HG02870 (cell line): ENCODE data around the gene GNAI2.
A peak's percentile ranks its signal among the peaks of the same experiment; 100 is the strongest.
"Not testable (repeated sequence)": the region's sequence is repeated elsewhere in the genome, so short reads cannot be mapped to it uniquely, and the experiment has no call there.

Experiments used
- ATAC-seq: cut with Tn5 transposase; IDR thresholded peaks from one replicate; pipeline ENCODE4 v1.9.1; 2021; ENCODE audit warnings: mild to moderate bottlenecking, moderate library complexity; ENCODE audit not compliant: unreplicated experiment

The GNAI2 gene

DNA sequence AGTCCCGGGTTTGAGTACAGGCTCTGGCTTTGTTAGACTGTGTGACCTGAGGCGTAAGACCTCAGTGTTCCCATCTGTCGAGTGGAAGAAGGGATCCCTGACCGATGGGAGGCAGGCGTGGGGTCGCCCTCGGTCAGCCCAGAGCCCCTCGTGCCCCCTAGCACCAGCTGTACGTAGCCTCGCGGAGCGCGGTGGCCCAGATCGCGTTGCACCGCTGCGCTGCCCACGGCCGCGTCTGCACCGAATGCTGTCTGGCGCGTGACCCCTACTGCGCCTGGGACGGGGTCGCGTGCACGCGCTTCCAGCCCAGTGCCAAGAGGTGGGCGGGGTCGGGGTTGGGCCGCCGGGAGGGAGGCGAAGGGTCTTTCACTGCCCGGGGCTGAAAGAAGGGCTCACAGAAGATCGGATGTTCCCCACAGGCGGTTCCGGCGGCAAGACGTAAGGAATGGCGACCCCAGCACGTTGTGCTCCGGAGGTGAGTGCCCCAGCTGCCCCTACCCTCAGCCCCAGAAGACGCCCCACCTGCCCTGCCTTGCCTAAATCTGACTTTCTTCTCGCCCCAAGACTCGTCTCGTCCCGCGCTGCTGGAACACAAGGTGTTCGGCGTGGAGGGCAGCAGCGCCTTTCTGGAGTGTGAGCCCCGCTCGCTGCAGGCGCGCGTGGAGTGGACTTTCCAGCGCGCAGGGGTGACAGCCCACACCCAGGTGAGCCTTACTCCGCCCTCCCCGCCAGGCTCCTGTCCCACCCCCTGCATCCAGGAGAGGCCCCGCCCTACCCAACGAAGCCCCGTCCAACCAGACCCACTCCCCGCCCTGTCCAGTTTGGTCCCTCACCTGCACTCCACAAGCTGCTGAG is 39.4 kb downstream of the GNAI2 start:
- ATAC-seq: no peak

GRCh38 chr3:50275996-50276761 is 40.2 kb downstream of the GNAI2 start:
- no peak for ATAC-seq

GRCh38 chr3:50276762-50277101 is 40.7 kb downstream of the GNAI2 start:
- no peak for ATAC-seq

- ATAC-seq: no peak
Observed at GRCh38 chr3:50278123-50278879, 42.3 kb downstream of the GNAI2 start.

DNA sequence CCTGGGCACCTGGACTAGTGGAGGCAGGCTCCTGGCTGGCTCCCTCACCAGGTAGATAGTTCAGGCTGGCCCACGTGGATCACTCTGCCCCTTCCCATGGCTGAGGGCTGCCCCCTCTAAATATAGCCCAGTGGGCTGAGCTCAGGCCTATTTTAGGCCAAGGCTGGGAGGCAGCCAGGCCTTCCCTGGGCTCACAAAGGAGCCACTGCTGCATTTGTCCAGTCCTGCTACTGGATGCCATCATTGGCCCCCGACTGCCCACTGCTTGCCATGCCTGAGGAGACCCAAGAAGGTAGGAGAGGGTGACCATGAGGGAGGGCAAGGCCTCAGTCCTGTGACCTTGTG is 42.8 kb downstream of the GNAI2 start, which contains the start of gene LSMEM2:
TSS of gene LSMEM2 (plus strand) at position 208 of the 345 bp plus-strand sequence. CDS start at position 235, 27 bp downstream.
- ATAC-seq: no peak

DNA sequence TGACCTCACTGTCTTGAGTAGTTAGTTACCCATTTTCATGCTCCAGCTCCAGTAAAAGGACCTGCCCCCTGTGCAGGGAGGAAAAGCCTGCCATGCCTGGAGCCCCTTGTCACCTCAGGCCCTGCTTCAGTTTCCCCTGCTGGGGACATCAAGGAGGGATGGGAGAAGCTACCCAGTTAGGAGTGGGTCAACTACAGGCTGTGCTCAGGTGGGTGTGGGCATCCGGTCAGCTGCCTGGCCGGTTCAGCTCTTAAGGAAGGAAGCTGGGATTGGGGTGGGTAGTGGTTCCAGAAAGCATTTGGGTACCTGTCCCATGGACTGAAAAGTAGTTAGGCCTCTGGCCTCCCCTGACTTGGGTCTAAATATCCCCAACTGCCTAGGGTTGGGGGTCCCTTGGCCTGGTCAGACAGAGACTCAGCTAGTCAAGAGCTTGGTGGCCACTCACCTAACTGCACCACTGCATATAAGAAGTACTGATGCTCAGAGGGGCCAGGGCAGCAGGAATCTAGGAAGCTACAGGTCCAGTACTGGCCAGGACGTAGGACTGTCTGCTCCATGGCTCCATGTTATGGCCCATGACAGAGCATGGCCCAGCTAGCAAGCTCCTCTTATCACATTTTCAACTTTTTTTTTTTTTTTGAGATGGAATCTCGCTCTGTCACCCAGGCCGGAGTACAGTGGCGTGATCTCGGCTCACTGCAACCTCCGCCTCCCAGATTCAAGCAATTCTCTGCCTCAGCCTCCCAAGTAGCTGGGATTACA is 43.4 kb downstream of the GNAI2 start:
- ATAC-seq: no peak

DNA sequence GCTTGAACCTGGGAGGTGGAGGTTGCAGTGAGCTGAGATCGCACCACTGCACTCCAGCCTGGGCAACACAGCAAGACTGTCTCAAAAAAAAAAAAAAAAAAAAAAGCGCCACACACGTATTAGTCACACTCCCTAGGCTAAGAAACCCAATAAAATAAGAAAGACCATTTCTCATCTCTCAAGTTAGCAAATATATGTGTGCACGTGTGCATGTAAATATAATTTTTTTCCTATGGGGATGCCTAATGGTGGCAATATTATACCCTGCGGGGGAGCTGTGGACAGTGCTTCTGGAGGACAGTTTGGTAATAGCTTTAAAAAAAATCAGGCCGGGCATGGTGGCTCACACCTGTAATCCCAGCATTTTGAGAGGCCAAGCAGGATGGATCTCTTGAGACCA is 48.1 kb downstream of the GNAI2 start:
- not testable (repeated sequence) for ATAC-seq

DNA sequence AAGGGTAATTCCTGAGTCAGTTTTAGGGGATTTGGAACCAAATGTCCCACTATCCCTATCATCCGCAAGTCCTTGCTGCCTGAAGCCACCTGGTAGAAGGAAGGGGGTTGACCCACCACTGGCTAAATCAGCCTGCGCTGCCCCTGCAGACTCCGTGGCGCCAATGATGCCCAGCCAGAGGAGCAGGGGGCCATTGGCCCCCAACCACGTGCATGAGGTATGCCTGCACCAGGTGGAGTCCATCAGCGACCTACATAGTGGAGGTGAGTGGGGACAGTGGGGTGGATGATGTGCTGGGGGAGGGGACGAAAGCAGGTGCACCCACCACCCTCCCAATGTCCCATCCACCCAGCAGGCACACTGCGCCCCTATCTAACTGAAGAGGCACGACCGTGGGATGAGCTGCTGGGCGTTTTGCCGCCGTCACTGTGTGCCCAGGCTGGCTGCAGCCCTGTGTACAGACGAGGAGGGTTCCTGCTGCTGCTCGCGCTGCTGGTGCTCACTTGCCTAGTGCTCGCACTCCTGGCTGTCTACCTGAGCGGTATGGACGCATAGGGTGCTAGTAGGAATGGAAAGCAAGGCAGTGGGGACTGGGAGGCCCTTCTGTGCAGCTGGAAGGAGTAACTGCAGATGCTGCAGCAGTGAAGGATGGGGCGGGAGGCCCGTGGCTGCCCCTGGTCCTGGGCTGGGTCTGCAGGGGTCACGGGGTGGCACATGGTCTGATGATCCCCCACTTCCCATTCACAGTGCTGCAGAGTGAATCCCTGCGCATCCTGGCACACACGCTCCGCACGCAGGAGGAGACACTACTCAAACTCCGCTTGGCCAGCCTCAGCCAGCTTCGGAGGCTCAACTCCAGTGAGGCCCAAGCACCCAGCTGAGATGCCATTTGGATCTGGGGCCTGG is 50.6 kb downstream of the GNAI2 start:
- ATAC-seq: no peak

DNA sequence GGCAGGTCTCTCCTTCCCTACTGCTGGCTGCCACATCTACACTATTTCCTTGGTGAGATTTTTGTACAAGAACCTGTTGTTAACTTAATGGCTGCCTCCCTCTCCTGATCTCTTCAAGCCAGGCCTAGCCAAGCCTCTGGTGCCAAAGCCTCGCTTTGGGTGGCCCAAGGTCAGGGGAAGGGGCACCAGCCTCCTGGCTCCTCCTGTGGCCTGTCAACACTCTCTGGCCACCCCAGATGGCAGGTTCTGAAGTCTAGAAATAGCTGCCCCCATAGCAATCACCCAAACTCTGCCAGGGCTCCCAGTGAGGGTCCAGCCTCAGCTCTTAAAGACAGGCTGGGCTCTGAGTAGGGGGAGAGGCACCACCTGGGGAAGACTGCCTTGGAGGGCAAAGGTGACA is 51.3 kb downstream of the GNAI2 start:
- no peak for ATAC-seq

GRCh38 chr3:50288387-50289007 is 52.5 kb downstream of the GNAI2 start:
- no peak for ATAC-seq

DNA sequence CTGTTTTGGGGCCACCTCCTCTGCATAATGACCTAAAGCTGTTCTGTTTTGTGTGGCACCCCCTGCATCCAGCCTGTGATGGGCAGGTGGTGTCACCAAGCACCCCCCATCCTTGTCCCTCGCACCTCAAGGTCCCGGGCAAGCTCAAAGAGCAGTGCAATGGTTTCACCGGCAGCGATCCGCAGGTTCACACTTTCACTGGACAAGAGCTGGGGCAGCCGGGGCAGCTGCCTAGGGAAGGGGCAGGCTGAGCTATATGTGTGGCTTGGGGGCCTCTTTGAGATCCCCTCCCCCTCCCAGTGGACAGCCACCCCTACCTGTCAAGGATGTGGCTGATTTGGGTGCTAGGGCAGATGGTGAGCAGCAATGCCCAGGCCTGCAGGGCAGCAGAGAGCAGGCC is 53.1 kb downstream of the GNAI2 start:
- no peak for ATAC-seq

DNA sequence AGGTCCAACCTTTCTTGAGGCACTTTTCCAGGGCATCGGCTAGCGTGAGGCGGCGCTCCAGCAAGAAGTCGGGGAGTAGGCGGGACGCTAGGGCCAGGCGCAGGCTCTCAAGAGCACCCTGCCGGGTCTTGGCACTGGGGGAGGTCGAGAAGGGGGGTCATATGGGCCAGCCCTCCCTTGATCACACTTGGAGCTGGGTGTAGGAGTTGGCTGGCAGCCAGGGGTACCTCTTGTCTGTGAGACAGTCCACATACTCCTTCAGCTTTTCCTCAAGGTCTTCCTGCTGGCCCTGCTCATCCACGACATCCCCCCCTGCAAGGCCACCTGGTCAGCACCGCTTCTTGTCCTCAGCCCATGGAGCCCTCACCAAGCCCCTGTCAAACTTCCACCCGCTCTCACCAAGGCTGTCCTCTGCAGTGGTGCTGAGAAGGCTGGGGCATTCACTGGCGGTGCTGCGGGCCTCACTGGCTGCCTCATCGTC is 54.2 kb downstream of the GNAI2 start:
- no peak for ATAC-seq

DNA sequence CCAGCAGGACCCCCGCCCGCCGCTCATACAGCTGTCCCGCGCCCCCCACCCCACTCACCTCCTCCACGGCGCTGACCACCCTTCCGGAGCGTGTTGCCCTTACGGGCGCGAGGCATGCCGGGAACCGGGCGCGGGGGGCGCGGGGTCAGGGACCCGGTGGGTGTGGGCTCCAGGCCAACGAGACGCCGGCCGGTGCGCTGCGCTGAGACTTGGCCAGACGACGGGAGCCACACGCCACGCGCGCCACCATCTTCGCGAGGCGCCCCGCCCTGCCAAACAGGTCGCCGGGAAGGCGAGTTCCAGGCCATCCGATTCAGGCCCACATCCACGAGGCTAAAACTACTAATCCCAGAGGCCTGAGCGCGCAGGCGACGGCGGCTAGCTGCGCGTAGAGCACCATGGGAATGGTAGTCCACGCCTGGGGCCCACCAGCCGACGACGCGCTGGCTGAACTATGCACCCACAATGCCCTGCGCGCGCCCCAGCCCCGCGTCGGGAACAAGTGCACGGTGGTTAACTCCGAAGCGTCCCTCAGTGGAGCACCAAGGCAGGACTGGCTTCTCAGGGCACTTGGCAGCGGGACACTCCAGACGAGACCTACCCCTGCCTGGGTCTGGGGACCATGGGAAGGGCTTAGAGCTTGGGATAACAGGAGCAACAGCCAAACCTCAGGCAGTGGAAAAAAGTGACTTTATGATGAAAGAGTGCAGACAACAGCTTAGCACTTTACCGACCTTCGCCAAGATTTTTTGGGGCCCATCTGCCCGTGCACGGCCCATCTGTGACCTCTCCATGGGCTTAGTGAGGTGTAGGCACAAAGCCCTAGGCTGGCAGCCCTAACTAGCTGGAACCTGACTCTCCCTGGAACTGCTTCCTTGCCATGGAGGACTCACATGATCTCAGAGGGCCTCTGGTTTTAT is 56.4 kb downstream of the GNAI2 start, which contains the start of gene IFRD2:
TSS of gene IFRD2 (minus strand) at position 271 of the 920 bp plus-strand sequence. CDS start at position 116, 155 bp downstream.
- ATAC-seq: peak; percentile 95

DNA sequence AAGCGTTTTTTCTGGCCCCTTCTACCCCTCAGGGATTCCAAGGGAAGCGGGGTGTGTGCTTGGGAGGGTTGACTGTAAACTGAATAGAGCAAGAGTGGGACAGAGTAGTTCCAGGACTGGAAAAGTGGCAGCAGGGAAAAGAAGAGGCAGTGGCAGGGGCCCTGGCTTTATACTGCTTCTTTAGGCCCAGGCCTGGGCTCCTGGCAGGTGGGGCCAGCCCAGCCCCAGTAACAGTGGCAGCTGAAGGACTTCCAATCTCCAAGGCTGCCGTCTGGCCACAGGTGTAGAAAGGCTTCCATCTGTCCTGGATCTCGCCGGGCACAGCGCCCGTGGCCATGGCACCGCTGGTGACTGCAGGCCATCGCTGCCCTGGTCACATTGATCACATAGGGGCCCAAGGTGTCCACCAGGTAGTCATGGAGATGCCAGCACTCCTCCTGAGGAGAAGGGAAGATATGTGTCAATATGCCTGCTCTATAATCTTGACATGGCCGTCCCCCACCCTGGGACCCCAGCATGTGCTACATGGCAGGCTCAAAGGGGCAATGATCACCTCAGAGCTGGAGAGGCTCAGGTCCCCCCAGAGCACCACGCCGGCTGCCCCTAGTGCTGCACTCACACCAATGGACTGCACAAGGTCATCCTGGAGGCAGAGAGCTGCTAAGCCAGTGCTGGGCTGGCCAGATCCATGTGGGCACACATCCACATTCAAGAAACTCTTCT is 57.2 kb downstream of the GNAI2 start:
- no peak for ATAC-seq

DNA sequence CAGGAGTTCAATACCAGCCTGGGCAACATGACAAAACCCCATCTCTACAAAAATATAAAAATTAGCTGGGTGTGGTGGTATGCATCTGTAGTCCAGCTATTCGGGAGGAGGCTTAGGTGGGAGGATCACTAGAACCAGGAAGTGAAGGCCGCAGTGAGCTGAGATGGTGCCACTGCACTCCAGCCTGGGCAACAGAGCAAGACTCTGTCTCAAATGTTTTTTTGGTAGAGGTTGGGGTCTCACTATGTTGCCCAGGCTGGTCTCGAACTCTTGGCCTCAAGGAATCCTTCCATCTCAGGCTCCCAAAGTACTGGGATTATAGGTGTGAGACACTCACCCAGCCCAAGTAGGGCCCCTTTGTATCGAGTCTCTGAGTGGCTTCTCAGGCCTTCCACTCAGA is 58.1 kb downstream of the GNAI2 start:
- no peak for ATAC-seq

DNA sequence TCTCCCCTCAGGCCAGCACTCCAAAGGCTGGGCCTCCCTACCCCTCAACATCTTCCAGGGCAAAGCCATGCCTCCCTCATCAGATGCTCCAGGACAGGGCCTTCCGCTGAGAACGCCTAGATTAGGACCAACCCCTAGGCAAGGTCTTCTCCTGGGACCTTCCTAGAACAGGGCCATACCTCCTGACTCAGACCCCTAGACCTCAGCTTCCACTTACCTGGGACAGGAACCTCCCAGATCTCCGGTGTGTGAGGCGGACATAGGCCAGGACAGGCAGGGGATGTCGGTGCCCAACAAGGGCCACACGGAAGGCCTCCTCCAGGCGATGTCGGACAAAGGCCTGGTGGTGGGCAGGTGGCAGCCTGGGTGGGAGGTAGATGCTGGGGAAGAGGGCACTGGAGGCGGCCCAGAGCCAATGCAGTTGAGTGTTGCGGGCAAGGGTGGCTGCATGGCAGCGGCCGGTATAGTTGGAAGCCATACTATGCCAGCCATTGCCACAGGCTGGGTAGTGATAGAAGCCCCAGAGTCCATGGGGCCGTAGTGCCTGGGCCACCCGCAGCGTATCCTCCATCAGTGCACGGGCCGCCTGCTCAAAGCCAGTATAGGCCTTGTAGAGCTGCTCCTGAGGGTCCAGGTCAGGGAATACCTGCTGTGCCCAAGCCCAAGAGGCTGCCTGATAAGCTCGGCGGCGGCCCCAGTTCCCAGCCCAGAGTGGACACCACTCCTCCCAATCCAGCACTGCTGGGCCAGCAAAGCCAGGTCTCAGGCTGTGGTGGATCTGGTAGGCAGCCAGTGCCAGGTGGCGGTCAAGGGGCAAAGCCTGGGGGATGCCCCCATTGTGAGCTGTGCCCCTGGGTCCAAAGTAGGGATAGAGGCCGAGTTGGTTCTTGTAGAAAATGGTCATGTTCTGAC is 58.7 kb downstream of the GNAI2 start:
- no peak for ATAC-seq
